BE2C (cell line): Measurements from ENCODE around the gene RAB3B.

Experiments used
- DNase-seq: peaks from one replicate; pipeline ENCODE4 v3.0.0-alpha.2; 2020
- H3K27me3 ChIP-seq: fragments of 250-450 bp; sonication (Bioruptor Pico); 2 replicates; pipeline ENCODE4 v1.5.1; 2020; ENCODE audit warnings: mild to moderate bottlenecking
- H3K36me3 ChIP-seq: fragments of 250-450 bp; sonication (Bioruptor Pico); 2 replicates; pipeline ENCODE4 v1.5.1; 2020; ENCODE audit warnings: mild to moderate bottlenecking
- H3K4me1 ChIP-seq: fragments of 250-450 bp; sonication (Bioruptor Pico); 2 replicates; pipeline ENCODE4 v1.5.1; 2020
- H3K4me3 ChIP-seq: 2 replicates; pipeline ENCODE4 v1.5.1; 2011; ENCODE audit warnings: low read depth, low read length
- H3K9me3 ChIP-seq: fragments of 250-450 bp; sonication (Bioruptor Pico); 2 replicates; pipeline ENCODE4 v1.5.1; 2020
- CTCF ChIP-seq: IDR thresholded peaks from 2 replicates; pipeline ENCODE4 v1.5.1; 2012; ENCODE audit warnings: mild to moderate bottlenecking, low read depth, low read length

The RAB3B gene

GRCh38 chr1:51924455-51924854, 66.0 kb downstream of the RAB3B start:
- Histone ChIP-seq H3K27me3 (no peaks in the 10 kb centered on the region), H3K4me1 (no peaks in the 10 kb centered on the region), H3K4me3 (no peak overlapping the region), H3K9me3 (no peaks in the 10 kb centered on the region), H3K36me3 (no peaks in the 10 kb centered on the region)
- no peak for DNase-seq
- no peak for TF ChIP-seq CTCF

DNA sequence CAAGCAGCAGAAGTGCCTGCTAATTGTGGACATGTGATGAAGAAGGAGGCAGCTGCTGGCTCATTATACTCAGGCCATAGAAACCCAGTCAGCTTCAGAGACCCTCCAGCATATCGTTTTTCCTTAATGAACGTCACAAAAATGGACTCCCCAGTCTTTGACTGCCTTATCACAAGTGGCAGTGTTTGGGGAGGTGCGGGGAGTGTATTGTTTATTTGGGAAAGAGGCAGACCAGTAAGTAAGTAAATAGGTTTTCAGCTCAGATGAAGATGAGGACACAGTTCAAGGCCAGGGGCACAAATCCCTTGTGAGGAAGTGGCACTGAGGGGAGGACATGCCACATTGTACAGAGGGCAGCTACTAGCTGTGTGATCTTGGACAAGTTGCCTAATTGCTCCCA, 68.5 kb downstream of the RAB3B start:
- Histone ChIP-seq H3K4me1 (no peaks in the 10 kb centered on the region), H3K27me3 (no peaks in the 10 kb centered on the region), H3K36me3 (no peaks in the 10 kb centered on the region), H3K4me3 (no peak overlapping the region), H3K9me3 (no peaks in the 10 kb centered on the region)
- TF ChIP-seq CTCF: no peak
- DNase-seq: no peak

DNA sequence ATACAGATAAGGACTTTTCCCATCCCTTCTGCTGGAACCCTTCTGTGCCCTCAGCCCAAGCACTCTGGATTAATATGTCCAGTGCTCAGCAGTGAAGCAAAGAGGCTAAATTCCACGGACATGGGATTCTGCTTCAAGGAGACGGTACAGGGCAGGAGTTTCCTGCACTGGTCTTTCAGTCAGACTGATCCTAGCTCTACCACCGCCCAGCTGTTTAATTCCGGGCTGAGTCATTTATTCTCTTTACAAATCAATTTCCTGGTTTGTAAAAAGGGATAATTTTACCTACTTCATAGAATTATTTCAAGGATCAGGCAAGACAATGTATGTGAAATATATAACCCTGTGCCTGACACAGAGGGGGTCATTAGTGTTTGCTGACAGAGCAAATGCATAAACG, 70.4 kb downstream of the RAB3B start:
- Histone ChIP-seq H3K4me3 (no peak overlapping the region), H3K27me3 (no peaks in the 10 kb centered on the region), H3K36me3 (no peaks in the 10 kb centered on the region), H3K4me1 (no peaks in the 10 kb centered on the region), H3K9me3 (no peaks in the 10 kb centered on the region)
- TF ChIP-seq CTCF: no peak
- DNase-seq: no peak

DNA sequence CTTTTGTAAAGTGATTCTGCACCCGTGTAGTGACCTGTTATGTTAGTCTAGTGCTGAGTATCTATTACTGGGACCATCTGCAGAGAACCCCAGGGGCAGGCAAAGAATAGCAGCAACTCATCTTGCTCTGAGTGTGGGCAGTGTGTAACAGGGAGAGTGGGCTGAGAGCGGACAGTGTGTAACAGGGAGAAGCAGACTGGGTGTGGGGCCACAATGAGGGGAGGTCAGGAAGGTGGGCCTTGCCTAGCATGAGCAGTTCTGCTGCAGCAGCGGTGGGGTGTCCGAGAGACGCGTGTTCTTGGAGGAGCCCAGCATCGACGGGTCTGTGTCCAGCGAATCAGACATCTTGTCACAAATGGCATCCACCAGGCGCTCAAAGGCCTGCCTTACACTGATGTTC, 70.8 kb downstream of the RAB3B start:
- Histone ChIP-seq H3K27me3 (no peaks in the 10 kb centered on the region), H3K4me1 (no peaks in the 10 kb centered on the region)
- DNase-seq: no peak

DNA sequence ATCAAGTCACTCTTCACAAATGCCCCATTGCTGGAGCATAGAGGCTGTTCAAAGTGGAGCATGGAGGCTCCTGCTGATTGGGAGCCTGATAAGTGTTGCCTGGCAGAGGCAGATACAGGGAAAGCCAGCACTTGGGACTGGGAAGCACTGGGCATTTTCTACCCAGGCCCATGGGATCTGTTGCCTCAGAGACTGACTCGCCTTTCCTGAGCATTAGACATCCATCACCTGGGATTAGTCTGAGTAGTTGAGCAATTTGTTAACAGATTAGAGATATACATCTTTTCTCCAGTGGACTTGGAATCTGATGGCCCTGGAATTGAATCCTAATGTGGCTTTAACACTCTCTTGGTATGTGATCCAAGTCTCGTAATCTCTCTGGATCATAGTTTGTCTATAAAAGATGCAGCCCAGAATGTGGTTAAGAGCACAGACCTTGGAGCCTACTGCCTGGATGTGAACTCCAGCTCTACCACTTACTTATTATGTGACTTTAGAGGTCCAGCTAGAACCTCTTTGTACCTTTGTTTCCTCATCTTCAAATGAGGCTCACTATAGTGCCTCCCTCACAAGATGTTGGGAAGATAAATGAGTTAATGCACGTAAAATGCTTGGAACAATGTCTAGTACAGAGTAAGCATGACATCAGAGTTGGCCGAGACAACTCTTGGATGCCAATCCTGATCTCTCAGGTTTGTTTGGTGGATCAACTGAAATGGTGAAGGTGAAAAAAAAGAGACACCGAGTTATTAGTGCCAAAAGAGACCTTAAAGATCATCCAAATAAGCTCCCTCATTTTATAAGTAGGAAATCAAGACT, 73.7 kb downstream of the RAB3B start:
- no peaks in the 10 kb centered on the region for H3K36me3 ChIP-seq
- H3K9me3 ChIP-seq: no peaks in the 10 kb centered on the region
- peak; percentile 19 for DNase-seq
- no peak overlapping the region for H3K4me3 ChIP-seq
- no peaks in the 10 kb centered on the region for H3K4me1 ChIP-seq
- H3K27me3 ChIP-seq: no peaks in the 10 kb centered on the region
- no peak for TF ChIP-seq CTCF

More for the DNA sequence above, 70.8 kb downstream of the RAB3B start:
- H3K36me3 ChIP-seq: no peaks in the 10 kb centered on the region
- H3K9me3 ChIP-seq: no peaks in the 10 kb centered on the region
- TF ChIP-seq CTCF: no peak
- H3K4me3 ChIP-seq: no peak overlapping the region

DNA sequence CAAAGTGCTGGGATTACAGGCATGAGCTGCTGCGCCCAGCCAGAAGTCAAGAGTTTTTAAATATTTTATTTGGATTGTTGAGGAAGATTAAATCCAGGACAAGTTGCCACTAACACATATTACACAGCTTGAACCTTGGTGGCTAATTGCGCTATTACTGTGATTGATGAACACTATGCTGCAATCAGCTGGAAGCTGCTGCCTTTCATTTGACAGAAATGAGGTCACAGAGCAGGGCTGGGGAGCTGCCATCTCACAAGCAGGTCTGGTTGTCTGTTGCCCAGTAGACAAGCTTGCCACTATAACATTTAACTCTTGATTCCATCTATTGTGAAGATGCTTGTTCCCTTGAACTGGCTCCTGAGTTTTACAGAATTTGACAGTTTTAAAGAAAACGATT, 74.5 kb downstream of the RAB3B start:
- H3K27me3 ChIP-seq: no peaks in the 10 kb centered on the region
- H3K36me3 ChIP-seq: no peaks in the 10 kb centered on the region

More for the DNA sequence above, 74.5 kb downstream of the RAB3B start:
- no peak for DNase-seq
- H3K9me3 ChIP-seq: no peaks in the 10 kb centered on the region
- H3K4me3 ChIP-seq: no peak overlapping the region
- no peaks in the 10 kb centered on the region for H3K4me1 ChIP-seq
- no peak for TF ChIP-seq CTCF
